ENCODE measurements around the gene ANKRD40. TPM values are rescaled to one million over a fixed set of nuclear protein-coding genes. Genes with fewer than 3 reads are reported as not detected.

The ANKRD40 gene
- total RNA-seq, 1 donor, result 59.6 TPM

DNA sequence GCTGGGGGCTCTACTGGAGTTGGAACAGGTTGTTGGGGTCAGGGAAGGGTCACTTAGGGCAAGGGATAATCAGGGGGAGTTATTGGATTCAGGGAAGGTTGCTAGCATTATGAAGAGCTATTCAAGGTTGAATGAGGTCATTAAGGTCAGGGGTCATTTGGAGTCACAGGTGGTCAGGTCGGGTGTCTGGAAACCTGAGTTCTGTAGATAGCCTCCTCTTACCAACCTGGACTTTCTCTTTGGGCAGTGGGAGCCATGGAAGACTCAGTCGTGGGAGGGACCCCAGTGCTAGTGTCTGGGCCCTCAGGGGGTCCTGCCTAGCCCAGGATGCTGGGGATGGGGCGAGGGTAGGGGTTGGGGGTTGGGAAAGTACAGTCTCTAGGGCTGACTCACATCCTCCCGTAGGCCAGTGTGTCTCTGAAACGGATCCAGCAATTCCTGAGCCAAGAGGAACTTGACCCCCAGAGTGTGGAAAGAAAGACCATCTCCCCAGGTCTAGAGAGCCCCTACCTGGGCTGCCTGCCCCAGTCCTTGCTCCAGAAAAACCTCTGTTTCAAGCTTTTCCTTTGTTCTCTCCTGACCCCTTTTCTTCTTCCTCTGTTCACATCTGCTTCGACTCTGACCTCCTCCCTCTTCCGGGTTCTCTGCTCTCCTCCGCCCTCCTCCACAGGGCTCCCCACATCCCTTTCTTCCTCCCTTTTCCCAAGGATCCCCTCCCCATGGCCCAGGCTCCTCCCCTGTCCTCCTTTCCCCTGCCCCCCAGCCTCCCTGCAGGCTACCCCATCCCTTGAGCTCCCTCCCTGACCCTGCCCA lies 39.5 kb downstream of the ANKRD40 start:
- TF ChIP-seq, protein P1, sequence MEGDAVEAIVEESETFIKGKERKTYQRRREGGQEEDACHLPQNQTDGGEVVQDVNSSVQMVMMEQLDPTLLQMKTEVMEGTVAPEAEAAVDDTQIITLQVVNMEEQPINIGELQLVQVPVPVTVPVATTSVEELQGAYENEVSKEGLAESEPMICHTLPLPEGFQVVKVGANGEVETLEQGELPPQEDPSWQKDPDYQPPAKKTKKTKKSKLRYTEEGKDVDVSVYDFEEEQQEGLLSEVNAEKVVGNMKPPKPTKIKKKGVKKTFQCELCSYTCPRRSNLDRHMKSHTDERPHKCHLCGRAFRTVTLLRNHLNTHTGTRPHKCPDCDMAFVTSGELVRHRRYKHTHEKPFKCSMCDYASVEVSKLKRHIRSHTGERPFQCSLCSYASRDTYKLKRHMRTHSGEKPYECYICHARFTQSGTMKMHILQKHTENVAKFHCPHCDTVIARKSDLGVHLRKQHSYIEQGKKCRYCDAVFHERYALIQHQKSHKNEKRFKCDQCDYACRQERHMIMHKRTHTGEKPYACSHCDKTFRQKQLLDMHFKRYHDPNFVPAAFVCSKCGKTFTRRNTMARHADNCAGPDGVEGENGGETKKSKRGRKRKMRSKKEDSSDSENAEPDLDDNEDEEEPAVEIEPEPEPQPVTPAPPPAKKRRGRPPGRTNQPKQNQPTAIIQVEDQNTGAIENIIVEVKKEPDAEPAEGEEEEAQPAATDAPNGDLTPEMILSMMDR (IDR thresholded peaks at IDR 0.05; ENCODE audit: insufficient read depth, low read depth, low read length), result no peak
- DNase-seq (ENCODE audit: low read depth), result peak; percentile 40
- H3K4me3 ChIP-seq (ENCODE audit: low read depth, low read length), result no peak overlapping the region

DNA sequence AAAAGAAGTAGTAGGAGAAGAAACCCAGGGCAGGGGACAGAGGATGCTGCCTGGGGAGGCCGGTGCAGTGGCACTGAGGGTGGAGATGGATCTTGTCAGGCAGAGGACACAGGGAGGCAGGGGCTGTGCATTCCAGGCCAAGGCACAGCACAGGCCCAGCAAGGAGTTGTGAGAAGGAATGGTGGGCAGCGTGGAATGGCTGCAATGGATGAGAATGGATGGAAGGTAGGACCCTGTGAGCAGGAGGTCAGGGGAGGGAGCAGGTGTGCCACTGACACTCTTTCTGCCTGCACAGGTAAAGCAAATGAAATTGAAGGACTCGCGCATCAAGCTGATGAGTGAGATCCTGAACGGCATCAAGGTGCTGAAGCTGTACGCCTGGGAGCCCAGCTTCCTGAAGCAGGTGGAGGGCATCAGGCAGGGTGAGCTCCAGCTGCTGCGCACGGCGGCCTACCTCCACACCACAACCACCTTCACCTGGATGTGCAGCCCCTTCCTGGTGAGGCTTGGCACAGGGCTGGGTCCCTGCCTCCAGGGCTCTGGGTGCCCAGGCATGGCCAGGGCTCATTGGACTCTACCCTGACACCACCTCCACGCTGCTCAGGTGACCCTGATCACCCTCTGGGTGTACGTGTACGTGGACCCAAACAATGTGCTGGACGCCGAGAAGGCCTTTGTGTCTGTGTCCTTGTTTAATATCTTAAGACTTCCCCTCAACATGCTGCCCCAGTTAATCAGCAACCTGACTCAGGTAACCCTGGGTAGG lies 40.3 kb downstream of the ANKRD40 start:
- TF ChIP-seq, protein P1 (IDR thresholded peaks at IDR 0.05; ENCODE audit: insufficient read depth, low read depth, low read length), result no peak
- no peak overlapping the region for H3K4me3 ChIP-seq (ENCODE audit: low read depth, low read length)
- no peak for DNase-seq (ENCODE audit: low read depth)

DNA sequence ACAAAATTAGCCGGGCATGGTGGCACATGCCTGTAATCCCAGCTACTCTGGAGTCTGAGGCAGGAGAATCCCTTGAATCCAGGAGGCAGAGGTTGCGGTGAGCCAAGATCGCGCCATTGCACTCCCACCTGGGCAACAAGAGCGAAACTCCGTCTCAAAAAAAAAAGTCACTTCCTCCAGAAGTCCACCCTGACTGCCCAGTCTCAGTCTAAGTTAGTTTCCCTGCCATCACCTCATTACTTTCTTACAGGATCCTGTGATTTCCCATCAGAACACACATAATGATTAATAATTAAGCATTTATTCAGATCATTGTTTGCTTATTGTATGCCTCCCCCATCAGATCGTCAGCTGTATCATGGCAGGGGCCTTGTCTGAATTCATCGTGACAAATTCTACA lies 41.4 kb downstream of the ANKRD40 start:
- TF ChIP-seq, protein P1 (IDR thresholded peaks at IDR 0.05; ENCODE audit: insufficient read depth, low read depth, low read length), result no peak
- no peak for DNase-seq (ENCODE audit: low read depth)
- H3K4me3 ChIP-seq (ENCODE audit: low read depth, low read length), result no peak overlapping the region

DNA sequence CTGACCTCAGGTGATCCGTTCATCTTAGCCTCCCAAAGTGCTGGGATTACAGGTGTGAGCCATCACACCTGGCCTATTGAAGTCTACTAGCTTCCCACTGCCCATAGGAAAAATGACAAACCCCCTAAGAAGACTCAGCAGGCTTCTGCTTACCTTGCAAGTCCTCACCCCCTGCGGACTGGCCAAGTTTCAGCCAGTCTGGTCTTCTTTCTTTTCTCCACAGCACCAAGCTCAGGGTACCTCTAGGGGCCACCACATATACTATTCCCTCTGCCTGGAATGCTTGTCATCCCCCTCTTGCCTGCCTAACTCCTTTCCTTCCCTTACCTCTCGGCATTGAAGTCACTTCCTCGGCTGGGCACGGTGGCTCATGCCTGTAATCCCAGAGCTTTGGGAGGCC lies 41.9 kb downstream of the ANKRD40 start:
- TF ChIP-seq, protein P1 (IDR thresholded peaks at IDR 0.05; ENCODE audit: insufficient read depth, low read depth, low read length), result no peak

DNA sequence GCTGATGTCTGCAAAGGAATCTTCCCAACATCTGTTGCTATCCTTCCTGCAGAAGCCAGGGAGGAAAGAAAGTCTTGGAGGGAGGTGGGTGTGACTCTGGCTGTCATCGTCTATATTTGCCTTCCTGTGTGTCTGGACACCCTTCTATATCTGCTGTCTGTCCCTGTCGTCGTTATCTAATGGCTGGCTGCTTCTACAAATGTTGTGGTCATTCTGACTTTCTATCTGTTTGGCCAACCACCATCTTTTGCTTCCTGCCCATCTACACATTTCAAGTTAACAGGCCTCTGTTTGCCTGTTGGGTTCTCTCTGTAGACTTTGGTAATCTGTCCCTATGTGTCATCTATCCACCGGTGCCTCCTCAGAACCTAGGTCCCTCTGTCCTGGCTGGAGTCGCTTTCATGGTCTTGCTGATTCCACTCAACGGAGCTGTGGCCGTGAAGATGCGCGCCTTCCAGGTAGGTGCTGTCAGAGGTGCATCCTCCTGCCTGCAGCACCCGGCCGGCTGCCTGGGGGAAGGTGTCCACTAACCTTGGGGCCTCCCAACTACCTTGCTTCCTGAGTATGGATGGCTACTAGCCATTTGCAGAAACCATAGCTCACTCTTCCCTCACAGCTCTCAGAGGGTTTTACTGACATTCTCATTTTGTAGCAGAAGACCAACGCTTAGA lies 42.8 kb downstream of the ANKRD40 start:
- TF ChIP-seq, protein P1 (IDR thresholded peaks at IDR 0.05; ENCODE audit: insufficient read depth, low read depth, low read length), result no peak
- DNase-seq (ENCODE audit: low read depth), result no peak
- no peak overlapping the region for H3K4me3 ChIP-seq (ENCODE audit: low read depth, low read length)

More for the DNA sequence above, 41.9 kb downstream of the ANKRD40 start:
- no peak for DNase-seq (ENCODE audit: low read depth)
- no peak overlapping the region for H3K4me3 ChIP-seq (ENCODE audit: low read depth, low read length)

DNA sequence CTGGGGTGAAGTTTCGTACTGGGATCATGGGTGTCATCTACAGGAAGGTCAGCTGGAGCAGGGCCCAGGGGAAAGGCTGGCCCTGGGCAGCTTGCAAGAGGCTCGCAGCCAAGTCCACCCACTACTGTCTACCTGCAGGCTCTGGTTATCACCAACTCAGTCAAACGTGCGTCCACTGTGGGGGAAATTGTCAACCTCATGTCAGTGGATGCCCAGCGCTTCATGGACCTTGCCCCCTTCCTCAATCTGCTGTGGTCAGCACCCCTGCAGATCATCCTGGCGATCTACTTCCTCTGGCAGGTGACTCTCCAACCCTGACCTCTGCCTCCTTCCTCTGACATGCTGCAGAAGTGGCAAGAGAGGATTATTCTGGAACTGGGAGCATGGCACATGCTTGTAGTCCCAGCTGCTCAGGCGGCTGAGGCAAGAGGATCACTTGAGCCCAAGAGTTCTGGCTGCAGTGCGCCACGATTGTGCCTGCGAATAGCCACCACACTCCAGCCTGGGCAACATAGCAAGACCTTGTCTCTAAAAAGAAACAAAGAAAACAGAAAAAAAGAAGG lies 43.8 kb downstream of the ANKRD40 start:
- no peak for DNase-seq (ENCODE audit: low read depth)
- no peak overlapping the region for H3K4me3 ChIP-seq (ENCODE audit: low read depth, low read length)
- TF ChIP-seq, protein P1 (IDR thresholded peaks at IDR 0.05; ENCODE audit: insufficient read depth, low read depth, low read length), result no peak
